Tibial artery (tissue), 4 donors: ENCODE data around the gene ANAPC7.

Experiments used
- DNase-seq, 2 donors: peaks; one replicate each; pipeline ENCODE4 v3.0.0-alpha.2; 2019
- H3K27ac ChIP-seq, 2 donors: fragments of 200-600 bp; sonication (generic) in 1 of 2; 1 replicate in 1 of 2; 2 replicates in 1 of 2; pipeline ENCODE4 v1.5.1; 2018 to 2019; ENCODE audit warnings: mild to moderate bottlenecking in 1 of 2
- H3K27me3 ChIP-seq, 2 donors: fragments of 200-600 bp; sonication (generic) in 1 of 2; one replicate each; pipeline versions ENCODE4 v1.5.1 to v1.6.0; 2016 to 2019
- H3K36me3 ChIP-seq, 3 donors: fragments of 200-600 bp; sonication (generic) in 2 of 3; one replicate each; pipeline ENCODE4 v1.5.1; 2016 to 2019; ENCODE audit warnings: mild to moderate bottlenecking in 2 of 3
- H3K4me1 ChIP-seq, 4 donors: fragments of 200-600 bp; sonication (generic) in 2 of 4; 1 replicate in 3 of 4; 2 replicates in 1 of 4; pipeline ENCODE4 v1.5.1; 2016 to 2019
- H3K4me3 ChIP-seq, 2 donors: fragments of 200-600 bp; sonication (generic) in 1 of 2; 1 replicate in 1 of 2; 2 replicates in 1 of 2; pipeline ENCODE4 v1.5.1; 2018 to 2019; ENCODE audit warnings: mild to moderate bottlenecking in 2 of 2
- H3K9me3 ChIP-seq, 3 donors: fragments of 200-600 bp; sonication (generic) in 1 of 3; one replicate each; pipeline ENCODE4 v1.5.1; 2016 to 2019
- intact Hi-C: fragments of 100-400 bp; cut with DNase I; formaldehyde crosslinking; loops from one replicate; pipeline ENCODE4 v1.15.0; 2023; ENCODE audit warnings: low total_unique reads
- TF ChIP-seq, protein P1 (sequence below), 2 experiments: fragments of 200-600 bp in 1 of 2; fragments of 450-650 bp in 1 of 2; IDR thresholded peaks; one replicate each; pipeline ENCODE4 v1.5.1; 2017 to 2019; ENCODE audit warnings: antibody characterized with exemption in 2 of 2, mild to moderate bottlenecking in 1 of 2, moderate library complexity in 1 of 2

ANAPC7 gene

DNA sequence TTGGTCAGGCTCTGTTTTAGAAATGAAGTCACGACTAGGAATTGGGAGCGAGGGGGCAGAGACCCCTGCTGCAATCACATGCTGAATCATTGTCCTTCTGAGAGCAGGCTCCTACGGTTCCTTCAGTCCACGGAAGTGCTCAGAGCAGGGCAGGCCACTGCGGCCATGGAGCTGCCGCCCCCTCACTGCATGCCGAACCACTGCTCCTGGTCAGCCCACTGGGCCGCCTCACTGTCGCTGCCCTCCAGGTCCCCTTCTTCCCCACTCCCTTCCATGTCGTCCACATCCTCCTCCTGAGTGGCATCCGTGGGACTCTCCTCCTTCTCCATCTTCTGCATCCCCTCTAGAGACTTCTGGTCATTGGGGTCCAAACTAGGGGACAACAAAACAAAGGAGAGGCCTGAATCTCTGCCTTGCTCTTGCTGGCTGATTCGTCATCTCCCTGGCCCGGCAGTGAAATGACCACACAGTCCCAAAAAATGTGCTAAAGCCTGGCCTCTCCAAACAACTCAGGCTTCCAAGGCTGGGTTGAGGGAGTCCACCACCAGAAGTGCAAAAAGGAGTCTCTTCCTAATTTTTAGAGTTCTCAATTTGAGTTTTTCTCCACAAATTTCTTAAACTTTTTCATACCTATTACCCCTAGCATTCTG lies 29.4 kb downstream of the ANAPC7 start:
- no peaks in the 10 kb centered on the region for H3K27me3 ChIP-seq
- H3K36me3 ChIP-seq, result peaks cover 5 to 65% (median 53%) of the 10 kb centered on the region in 3 donors
- intact Hi-C loops, result no loop called here
- TF ChIP-seq, protein P1, sequence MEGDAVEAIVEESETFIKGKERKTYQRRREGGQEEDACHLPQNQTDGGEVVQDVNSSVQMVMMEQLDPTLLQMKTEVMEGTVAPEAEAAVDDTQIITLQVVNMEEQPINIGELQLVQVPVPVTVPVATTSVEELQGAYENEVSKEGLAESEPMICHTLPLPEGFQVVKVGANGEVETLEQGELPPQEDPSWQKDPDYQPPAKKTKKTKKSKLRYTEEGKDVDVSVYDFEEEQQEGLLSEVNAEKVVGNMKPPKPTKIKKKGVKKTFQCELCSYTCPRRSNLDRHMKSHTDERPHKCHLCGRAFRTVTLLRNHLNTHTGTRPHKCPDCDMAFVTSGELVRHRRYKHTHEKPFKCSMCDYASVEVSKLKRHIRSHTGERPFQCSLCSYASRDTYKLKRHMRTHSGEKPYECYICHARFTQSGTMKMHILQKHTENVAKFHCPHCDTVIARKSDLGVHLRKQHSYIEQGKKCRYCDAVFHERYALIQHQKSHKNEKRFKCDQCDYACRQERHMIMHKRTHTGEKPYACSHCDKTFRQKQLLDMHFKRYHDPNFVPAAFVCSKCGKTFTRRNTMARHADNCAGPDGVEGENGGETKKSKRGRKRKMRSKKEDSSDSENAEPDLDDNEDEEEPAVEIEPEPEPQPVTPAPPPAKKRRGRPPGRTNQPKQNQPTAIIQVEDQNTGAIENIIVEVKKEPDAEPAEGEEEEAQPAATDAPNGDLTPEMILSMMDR (IDR thresholded peaks at IDR 0.05), result no peak
- H3K4me3 ChIP-seq, result no peak overlapping the region
- peak overlapping the region; percentile 71 to 76 for H3K27ac ChIP-seq
- DNase-seq, result no peak
- H3K4me1 ChIP-seq, result peaks cover 4 to 61% (median 49%) of the 10 kb centered on the region in 4 donors
- H3K9me3 ChIP-seq, result no peaks in the 10 kb centered on the region

DNA sequence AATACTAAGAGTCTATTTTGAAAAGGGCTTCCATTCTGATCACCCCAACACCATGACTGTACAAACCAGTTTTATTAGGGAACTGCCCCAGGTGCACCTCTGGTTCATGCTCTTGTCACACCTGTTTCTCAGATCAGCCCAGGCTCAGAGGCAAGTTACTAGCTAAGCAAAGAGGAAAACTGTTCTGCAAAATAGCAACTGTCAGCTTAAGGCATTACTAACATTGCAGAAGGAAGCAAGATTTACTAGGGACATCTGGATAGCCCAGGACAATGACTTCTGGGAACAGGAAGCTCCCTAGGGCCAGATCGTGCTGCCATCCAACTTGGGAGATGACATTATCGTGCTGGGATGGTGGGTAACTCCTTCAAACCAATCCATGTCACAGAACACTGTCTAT lies 30.1 kb downstream of the ANAPC7 start:
- intact Hi-C loops, result no loop called here
- Histone ChIP-seq H3K4me1 (peaks cover 4 to 61% (median 46%) of the 10 kb centered on the region in 4 donors), H3K9me3 (no peaks in the 10 kb centered on the region), H3K36me3 (peaks cover 5 to 62% (median 53%) of the 10 kb centered on the region in 3 donors), H3K4me3 (no peak overlapping the region), H3K27ac (peak overlapping the region; percentile 71 to 76), H3K27me3 (no peaks in the 10 kb centered on the region)
- TF ChIP-seq, protein P1 (IDR thresholded peaks at IDR 0.05), result no peak
- no peak for DNase-seq

DNA sequence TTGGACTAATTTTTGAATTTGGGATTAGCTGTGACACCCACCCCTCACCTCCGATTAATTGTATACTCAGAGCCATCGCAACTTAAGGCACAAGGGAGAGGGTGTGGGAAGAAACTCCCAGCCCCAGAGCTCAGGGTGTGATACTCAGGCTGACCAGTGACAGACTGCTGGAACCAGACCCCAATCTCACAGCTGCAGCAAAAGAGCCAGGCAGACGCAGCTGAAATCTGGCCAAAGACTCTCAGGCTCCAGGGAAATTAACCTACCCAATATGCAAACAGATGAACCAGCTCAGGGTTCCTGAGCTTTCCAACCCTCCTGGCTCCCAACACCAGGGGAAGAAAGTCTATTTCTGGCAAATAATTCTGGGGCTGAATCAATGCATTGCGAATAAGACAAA lies 30.5 kb downstream of the ANAPC7 start:
- TF ChIP-seq, protein P1 (IDR thresholded peaks at IDR 0.05), result no peak
- Histone ChIP-seq H3K27ac (peak overlapping the region; percentile 71 to 76), H3K4me1 (peaks cover 4 to 59% (median 45%) of the 10 kb centered on the region in 4 donors), H3K9me3 (no peaks in the 10 kb centered on the region), H3K36me3 (peaks cover 5 to 58% (median 49%) of the 10 kb centered on the region in 3 donors), H3K27me3 (no peaks in the 10 kb centered on the region), H3K4me3 (no peak overlapping the region)
- no peak for DNase-seq
- intact Hi-C loops, result no loop called here

DNA sequence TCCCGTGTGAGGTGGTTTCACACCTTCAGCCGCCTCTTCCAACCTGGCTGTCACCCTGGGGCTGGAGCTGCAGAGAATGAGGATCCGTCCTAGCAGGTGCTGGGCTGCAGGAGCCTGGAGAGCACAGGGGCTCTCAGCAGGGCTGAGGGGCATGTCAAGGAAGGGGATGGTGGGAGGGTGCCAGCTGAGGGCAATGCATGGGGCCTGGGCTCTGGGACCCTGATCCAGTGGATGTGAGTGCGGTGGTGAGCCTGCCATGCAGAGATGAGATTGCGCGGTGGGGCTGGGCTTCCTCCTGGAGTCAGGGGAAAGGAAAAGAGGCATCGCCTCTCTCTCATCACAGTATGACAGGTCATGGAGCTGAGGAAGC lies 31.5 kb downstream of the ANAPC7 start:
- Histone ChIP-seq H3K27ac (peak overlapping the region; percentile 71 to 76), H3K27me3 (no peaks in the 10 kb centered on the region), H3K4me3 (no peak overlapping the region), H3K9me3 (no peaks in the 10 kb centered on the region), H3K4me1 (peaks cover 4 to 67% (median 51%) of the 10 kb centered on the region in 4 donors), H3K36me3 (peaks cover 5 to 49% (median 39%) of the 10 kb centered on the region in 3 donors)
- TF ChIP-seq, protein P1 (IDR thresholded peaks at IDR 0.05), result no peak
- no peak for DNase-seq
- intact Hi-C loops, result no loop called here

DNA sequence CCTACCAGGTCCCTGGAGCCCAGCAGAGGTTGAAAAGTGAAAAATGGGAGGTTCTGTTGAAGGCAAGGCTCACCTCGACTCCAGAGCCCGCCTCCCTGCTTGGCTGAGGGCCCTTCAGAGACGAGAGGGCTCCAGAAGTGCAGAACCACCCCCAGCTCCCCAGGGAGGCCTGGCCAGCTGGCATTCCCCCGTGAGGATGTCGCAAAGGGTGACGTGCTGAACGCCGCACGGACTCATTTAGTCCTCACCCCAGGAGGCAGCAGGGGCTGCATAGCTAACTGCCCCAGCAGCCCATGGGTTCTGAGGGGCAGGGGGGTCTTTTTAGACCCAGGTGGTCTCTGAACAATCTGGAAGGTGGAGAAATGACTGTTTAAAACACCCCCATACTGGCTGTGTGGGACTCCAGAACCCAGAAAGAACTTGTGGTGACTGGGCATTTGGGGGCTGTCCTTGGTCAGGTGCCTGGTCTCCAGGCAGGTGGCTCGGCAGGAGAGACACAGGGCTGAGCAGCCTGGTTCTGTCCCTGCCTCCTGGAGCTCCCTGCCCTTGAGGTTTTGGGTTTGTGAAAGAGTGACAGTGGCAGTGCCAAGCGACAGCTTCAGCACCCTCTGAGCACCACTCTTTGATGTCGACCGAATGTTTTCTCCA lies 32.0 kb downstream of the ANAPC7 start:
- Histone ChIP-seq H3K4me1 (peaks cover 4 to 72% (median 56%) of the 10 kb centered on the region in 4 donors), H3K9me3 (no peaks in the 10 kb centered on the region), H3K36me3 (peaks cover 5 to 44% (median 39%) of the 10 kb centered on the region in 3 donors), H3K27me3 (no peaks in the 10 kb centered on the region), H3K27ac (peak overlapping the region; percentile 71 to 76), H3K4me3 (no peak overlapping the region)
- peak; percentile 63 to 95 for DNase-seq
- TF ChIP-seq, protein P1 (IDR thresholded peaks at IDR 0.05), result no peak
- intact Hi-C loops, result no loop called here
